Measurements from ENCODE around the gene FZD7. TPM values are rescaled to one million over a fixed set of nuclear protein-coding genes. Genes with fewer than 3 reads are reported as not detected.

FZD7 gene
- total RNA-seq, 4 donors from 2014 or later = 3.8 to 24.7 (median 10.1) TPM

DNA sequence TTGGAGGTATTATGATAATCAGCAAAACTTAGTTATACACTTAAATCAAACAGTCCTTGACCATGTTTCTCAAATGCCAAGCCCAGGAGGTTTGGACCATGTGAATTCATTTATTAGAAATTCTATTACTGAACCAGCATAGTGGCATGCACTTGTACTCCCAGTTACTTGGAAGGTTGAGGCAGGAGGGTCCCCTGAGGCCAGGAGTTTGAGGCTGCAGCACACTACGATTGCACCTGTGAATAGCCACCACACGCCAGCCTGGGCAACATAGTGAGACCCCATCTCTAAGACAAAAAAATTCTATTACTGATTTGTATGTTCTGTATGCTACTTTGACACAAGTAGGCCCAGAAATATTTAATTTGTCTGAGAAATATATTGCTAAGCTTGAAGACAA lies 43.6 kb upstream of the FZD7 start:
- DNase-seq (ENCODE audit: low spot score) (no peak), ATAC-seq (ENCODE audit: low FRiP score) (no peak)
- TF ChIP-seq, protein P1, sequence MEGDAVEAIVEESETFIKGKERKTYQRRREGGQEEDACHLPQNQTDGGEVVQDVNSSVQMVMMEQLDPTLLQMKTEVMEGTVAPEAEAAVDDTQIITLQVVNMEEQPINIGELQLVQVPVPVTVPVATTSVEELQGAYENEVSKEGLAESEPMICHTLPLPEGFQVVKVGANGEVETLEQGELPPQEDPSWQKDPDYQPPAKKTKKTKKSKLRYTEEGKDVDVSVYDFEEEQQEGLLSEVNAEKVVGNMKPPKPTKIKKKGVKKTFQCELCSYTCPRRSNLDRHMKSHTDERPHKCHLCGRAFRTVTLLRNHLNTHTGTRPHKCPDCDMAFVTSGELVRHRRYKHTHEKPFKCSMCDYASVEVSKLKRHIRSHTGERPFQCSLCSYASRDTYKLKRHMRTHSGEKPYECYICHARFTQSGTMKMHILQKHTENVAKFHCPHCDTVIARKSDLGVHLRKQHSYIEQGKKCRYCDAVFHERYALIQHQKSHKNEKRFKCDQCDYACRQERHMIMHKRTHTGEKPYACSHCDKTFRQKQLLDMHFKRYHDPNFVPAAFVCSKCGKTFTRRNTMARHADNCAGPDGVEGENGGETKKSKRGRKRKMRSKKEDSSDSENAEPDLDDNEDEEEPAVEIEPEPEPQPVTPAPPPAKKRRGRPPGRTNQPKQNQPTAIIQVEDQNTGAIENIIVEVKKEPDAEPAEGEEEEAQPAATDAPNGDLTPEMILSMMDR (IDR thresholded peaks at IDR 0.05) = no peak

DNA sequence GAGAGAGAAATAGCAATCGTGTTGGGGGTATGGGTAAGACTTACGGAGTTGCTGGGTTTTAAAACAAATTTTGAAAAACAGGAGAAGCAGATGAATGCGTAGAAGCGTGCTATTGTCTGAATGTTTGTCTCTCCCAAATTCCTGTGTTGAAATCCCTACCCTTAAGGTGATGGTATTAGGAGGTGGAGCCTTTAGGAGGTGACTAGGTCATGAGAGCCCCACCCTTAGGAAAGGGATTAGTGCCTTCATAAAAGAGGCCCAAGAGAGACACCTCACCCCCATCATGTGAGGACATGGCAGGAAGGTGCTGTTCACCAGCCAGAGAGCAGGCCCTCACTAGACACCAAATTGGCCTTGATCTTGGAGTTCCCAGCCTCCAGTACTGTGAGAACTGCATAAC lies 40.7 kb upstream of the FZD7 start:
- DNase-seq (ENCODE audit: low spot score) (no peak), ATAC-seq (ENCODE audit: low FRiP score) (no peak)
- TF ChIP-seq, protein P1 (IDR thresholded peaks at IDR 0.05) = no peak

DNA sequence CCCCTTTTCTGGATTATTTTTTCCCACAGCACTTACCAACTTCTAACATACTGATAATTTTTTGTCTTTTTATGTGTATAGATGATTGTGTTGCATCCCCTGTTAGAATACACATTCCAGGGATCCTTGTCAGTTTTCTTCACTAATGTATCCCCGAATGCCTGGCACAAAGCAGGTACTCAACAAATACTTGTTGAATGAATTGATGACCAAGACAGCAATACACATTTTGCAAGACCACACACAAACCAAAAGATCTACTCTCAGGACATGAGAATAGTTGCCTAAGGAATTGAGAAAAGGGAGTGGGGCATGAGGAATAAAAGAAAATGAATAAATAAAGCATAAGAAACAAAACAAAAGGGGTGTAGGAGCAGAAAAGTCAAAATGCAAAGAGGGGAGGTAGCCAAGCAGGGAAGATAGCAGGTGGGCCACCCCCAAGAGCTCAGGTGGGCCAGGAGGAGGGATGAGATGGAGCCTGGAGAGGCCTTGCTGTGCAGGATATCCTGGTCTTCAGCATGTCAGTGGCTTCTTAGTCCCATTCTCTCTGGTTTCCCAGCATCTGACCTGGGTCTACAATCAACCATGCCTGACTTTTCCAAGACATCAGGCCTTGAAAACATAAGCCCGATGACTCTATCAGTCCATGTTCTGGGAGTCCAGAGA lies 38.5 kb upstream of the FZD7 start:
- DNase-seq (ENCODE audit: low spot score) (no peak), ATAC-seq (ENCODE audit: low FRiP score) (no peak)
- TF ChIP-seq, protein P1 (IDR thresholded peaks at IDR 0.05) = no peak

DNA sequence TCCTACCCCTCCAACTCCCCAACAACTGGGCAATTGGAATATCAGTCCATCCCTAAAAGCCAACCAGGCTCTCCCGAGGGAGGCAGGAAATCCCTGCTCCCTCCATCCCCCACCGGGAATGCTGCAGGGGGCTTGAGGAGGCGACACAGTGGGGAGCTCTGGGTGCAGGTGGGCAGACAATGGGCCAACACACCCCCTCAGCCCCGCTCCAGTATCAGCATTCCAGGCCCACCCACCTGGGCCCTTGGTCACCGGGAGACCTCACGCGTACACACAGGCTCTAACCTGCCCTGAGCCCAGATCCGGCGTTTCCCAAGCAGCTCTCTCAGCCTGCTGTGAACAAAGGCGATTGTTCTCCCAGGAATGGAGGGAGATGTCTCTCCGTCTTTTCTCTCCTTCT lies 37.6 kb upstream of the FZD7 start:
- ATAC-seq (ENCODE audit: low FRiP score) (no peak), DNase-seq (ENCODE audit: low spot score) (no peak)
- TF ChIP-seq, protein P1 (IDR thresholded peaks at IDR 0.05) = no peak

DNA sequence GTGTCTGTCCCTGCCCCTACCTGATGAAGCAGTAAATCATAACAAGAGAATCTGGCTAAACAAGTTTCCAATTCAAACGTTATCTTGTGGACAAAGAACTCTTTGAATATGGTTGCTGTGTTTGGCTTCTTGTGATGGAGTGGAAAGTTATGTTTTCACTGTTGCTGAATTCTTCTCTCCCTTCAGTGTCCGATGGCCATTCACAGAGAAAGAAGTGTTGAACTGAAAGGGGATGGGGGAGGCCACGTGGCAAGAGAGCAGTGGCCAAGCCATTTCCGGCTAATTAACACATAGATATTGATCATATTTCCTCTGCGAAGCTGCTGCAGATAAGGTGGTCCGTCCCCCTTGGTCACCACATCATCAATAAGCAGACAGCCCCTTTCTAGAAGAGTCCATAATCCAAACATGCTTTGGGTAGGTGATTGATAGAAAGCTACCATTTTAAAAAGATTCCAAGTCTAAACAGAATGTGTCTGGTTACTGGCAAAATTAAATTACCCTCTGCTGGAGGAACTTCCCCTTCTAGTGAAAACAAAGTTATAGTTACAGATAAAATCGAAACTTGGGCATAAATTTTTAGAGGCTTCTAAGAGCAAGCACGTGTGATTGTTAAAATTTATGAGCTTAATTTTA lies 36.9 kb upstream of the FZD7 start:
- ATAC-seq (ENCODE audit: low FRiP score) = no peak
- TF ChIP-seq, protein P1 (IDR thresholded peaks at IDR 0.05) = no peak
- DNase-seq (ENCODE audit: low spot score) = no peak

DNA sequence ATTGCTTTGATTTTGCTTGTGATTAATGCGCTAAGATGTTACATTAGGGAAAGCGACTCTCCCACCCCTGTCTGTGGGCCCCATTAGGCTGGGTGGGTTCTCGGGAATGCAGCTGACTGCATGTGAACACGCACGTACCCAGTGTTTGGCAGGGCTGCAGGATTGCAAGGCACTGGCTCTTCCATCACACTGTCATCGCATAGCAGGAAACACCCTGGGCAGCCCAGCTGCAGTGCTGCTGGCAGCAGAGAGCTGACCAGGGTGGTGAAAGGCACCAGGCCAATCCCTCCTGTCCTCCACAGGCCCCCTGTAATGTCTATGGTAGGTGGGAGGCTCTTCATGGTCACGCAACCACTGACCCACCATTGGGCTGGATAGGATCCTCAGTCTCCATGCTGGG lies 34.4 kb upstream of the FZD7 start:
- DNase-seq (ENCODE audit: low spot score) (no peak), ATAC-seq (ENCODE audit: low FRiP score) (no peak)
- TF ChIP-seq, protein P1 (IDR thresholded peaks at IDR 0.05) = no peak

DNA sequence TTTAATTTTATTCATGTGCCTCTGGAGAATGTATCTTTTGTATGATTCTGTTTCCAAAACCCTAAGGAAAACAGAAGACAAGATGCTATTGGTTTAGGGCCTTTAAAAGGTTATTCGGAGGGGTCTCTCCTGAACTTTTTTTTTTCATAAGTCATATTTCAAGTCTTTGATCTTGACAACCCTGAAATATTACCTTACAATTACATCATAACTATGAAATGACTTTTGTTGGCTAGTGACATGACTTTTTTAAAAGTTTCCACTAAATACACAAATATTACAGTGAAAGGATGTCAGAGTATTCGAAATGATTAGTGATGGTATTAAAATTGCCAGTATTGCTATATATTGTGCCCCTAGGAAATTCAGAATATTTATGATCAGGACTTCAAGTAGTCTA lies 31.8 kb upstream of the FZD7 start:
- ATAC-seq (ENCODE audit: low FRiP score) (no peak), DNase-seq (ENCODE audit: low spot score) (no peak)
- TF ChIP-seq, protein P1 (IDR thresholded peaks at IDR 0.05) = no peak

Data from omental fat pad (tissue), 4 donors.